ENCODE data around the gene PDCD11.
"Not testable (repeated sequence)": the region's sequence is repeated elsewhere in the genome, so short reads cannot be mapped to it uniquely, and the experiment has no call there.

The PDCD11 gene

GRCh38 chr10:103396067-103396788 is at the start of gene PDCD11, which contains the start of gene ATP5MK:
Gene PDCD11 (plus strand): TSS chr10:103396626. CDS start chr10:103398427, 1,801 bp downstream.
Gene ATP5MK (minus strand): TSS chr10:103396475. CDS start chr10:103392457, 4,018 bp downstream.
- peak; percentile 95 for DNase-seq

- DNase-seq, result no peak
Observed at GRCh38 chr10:103350175-103350516, 46.3 kb upstream of the PDCD11 start.

GRCh38 chr10:103350517-103351260 is 45.7 kb upstream of the PDCD11 start, which contains the start of gene PCGF6:
Gene PCGF6 (minus strand): TSS chr10:103351140. CDS start chr10:103351066, 74 bp downstream.
- DNase-seq, result peak; percentile 56

- DNase-seq, result no peak
Observed at GRCh38 chr10:103353281-103353680, 43.1 kb upstream of the PDCD11 start.

GRCh38 chr10:103354567-103354966 is 41.9 kb upstream of the PDCD11 start:
- DNase-seq, result not testable (repeated sequence)

- DNase-seq, result no peak
Observed at GRCh38 chr10:103355906-103356599, 40.4 kb upstream of the PDCD11 start.

GRCh38 chr10:103359493-103359892 is 36.9 kb upstream of the PDCD11 start:
- DNase-seq, result not testable (repeated sequence)

GRCh38 chr10:103360791-103361190 is 35.6 kb upstream of the PDCD11 start:
- DNase-seq, result not testable (repeated sequence)

GRCh38 chr10:103367379-103367781 is 29.0 kb upstream of the PDCD11 start:
- no peak for DNase-seq

GRCh38 chr10:103367782-103368518 is 28.5 kb upstream of the PDCD11 start, which contains the start of gene TAF5:
Gene TAF5 (plus strand): TSS chr10:103367976. CDS start chr10:103367990, 14 bp downstream.
- peak; percentile 83 for DNase-seq

- DNase-seq, result no peak
Observed at GRCh38 chr10:103373544-103373943, 22.9 kb upstream of the PDCD11 start.

GRCh38 chr10:103374263-103374662 is 22.2 kb upstream of the PDCD11 start:
- no peak for DNase-seq

- DNase-seq, result no peak
Observed at GRCh38 chr10:103382769-103383168, 13.7 kb upstream of the PDCD11 start.

GRCh38 chr10:103394180-103394579 is 2.2 kb upstream of the PDCD11 start:
- no peak for DNase-seq

- DNase-seq, result no peak
Observed at GRCh38 chr10:103395754-103396066, 716 bp upstream of the PDCD11 start.

- DNase-seq, result no peak
Observed at GRCh38 chr10:103396789-103397087, 312 bp downstream of the PDCD11 start.

- DNase-seq, result no peak
Observed at GRCh38 chr10:103397191-103397825, 882 bp downstream of the PDCD11 start.

GRCh38 chr10:103413564-103413963 is 17.1 kb downstream of the PDCD11 start:
- DNase-seq, result no peak

GRCh38 chr10:103415581-103415980 is 19.2 kb downstream of the PDCD11 start:
- DNase-seq, result no peak

- peak; percentile 26 for DNase-seq
Observed at GRCh38 chr10:103416436-103417147, 20.2 kb downstream of the PDCD11 start.

- not testable (repeated sequence) for DNase-seq
Observed at GRCh38 chr10:103417148-103417469, 20.7 kb downstream of the PDCD11 start.

- DNase-seq, result no peak
Observed at GRCh38 chr10:103417601-103418000, 21.2 kb downstream of the PDCD11 start.

Measured in activated effector memory CD4-positive, alpha-beta T cell treated with Interleukin-2 at 50 U/mL for 16 hours (primary cell).